Nephron progenitor cell (in vitro differentiated cells): Measurements from ENCODE around the gene ZBTB7C.

Experiments used
- DNase-seq: peaks from one replicate; pipeline ENCODE4 v3.0.0; 2021
- H3K27ac Mint-ChIP-seq: 2 replicates; pipeline ENCODE4 v1.8.0; 2021; ENCODE audit warnings: mild to moderate bottlenecking, moderate library complexity, mixed read lengths
- H3K27me3 Mint-ChIP-seq: 2 replicates; pipeline ENCODE4 v1.8.0; 2021; ENCODE audit warnings: mild to moderate bottlenecking, low read depth, mixed read lengths; ENCODE audit not compliant: poor library complexity
- H3K36me3 Mint-ChIP-seq: 2 replicates; pipeline ENCODE4 v1.8.0; 2021; ENCODE audit warnings: low read depth, mixed read lengths
- H3K4me1 Mint-ChIP-seq: 2 replicates; pipeline ENCODE4 v1.8.0; 2021; ENCODE audit warnings: mixed read lengths
- H3K4me3 Mint-ChIP-seq: 2 replicates; pipeline ENCODE4 v1.8.0; 2021; ENCODE audit warnings: mild to moderate bottlenecking, moderate library complexity, mixed read lengths
- H3K9me3 Mint-ChIP-seq: 2 replicates; pipeline ENCODE4 v1.8.0; 2021; ENCODE audit warnings: mild to moderate bottlenecking, moderate library complexity, mixed read lengths
- CTCF ChIP-seq: fragments of 200-600 bp; sonication (generic); IDR thresholded peaks from 2 replicates; pipeline ENCODE4 v1.5.0; 2021; ENCODE audit warnings: antibody characterized with exemption

The ZBTB7C gene

DNA sequence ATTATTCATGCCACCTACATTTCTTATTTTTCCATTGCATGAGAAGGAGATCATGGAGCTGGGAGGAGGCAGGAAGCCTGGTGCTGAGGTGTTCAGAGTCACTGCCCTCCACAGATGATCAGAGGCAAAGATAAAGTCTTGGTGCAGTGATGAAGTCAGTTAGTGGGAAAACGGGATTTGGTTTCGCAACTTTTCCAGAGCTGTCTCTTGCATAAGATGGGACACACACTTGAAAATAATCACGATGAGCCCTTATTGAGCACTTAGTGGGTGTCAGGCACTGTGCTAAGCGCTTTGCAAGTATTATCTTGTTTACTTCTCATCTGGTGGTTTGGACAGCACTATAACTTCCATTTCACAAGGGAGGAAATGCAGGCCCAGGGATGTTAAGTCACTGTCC is 256.6 kb downstream of the ZBTB7C start:
- TF ChIP-seq CTCF, result no peak
- Mint-ChIP-seq H3K36me3 (no peaks in the 10 kb centered on the region), H3K27me3 (peaks cover 14% of the 10 kb centered on the region), H3K9me3 (no peaks in the 10 kb centered on the region), H3K27ac (no peak overlapping the region), H3K4me1 (peaks cover 11% of the 10 kb centered on the region), H3K4me3 (no peak overlapping the region)
- no peak for DNase-seq

DNA sequence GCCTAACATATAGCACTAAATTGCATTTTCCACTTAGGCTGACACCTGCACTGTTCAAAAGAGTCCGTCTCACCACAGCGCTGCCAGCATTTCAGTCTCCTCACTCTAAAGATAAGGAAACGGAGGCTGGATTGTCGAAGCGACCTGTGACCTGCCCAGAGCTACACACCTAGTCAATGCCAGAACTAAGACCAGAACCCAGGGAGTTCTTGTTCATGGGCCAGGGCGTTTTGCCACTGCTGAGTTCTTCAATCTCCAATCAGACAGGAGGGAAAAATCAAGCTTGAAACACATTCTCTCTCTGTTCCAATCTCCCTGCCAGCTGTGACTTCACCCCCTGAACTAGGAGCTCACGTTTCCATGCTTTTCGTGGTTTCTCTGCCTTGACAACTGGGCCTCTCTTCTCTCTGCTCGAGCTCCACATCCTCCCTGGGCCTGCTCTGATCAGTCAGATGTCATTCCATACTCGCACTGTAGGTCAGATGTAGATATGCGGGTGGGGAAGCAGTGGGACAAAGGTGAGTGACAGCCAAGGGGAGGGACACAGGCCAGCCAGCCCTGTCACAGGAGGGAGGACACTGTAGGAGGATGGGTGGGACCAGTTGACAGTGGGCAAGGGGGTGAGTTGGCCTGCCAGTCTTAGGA is 257.6 kb downstream of the ZBTB7C start:
- no peak for DNase-seq
- Mint-ChIP-seq H3K27me3 (peaks cover 14% of the 10 kb centered on the region), H3K9me3 (no peaks in the 10 kb centered on the region), H3K36me3 (no peaks in the 10 kb centered on the region), H3K27ac (peak overlapping the region; percentile 70), H3K4me3 (no peak overlapping the region), H3K4me1 (peaks cover 11% of the 10 kb centered on the region)
- TF ChIP-seq CTCF, result no peak

DNA sequence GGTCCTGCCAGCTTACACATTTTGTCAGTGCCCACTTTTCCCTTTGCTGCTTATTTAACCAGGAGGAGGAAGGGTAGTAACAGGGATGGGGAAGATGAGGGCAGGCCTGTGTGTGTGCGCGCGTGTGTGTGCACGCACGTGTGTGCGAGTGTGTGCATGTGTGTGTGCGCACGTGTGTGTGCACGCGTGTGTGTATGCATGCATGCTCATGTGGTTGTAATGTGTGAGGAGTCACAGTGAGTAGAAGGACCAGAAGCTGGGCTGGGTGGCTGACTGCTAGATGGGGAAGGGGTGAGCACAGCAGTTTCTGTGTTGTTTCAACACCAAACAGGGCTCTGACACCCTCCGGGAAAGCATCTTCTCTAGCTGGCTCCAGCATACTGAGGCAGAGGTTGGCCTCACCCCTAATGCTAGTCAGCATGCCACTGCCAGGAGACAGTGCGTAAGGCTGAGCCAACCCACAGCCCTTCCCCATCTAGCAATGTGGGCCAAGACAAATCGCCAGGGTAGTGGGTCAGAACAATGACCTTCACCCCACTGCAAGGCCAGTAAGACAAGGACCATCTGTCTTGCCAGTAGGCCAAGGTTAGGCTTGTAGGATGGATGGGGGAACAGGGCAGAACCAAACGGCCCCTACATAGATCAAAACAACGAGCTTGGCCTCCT is 260.0 kb downstream of the ZBTB7C start:
- H3K4me1 Mint-ChIP-seq, result peaks cover 22% of the 10 kb centered on the region
- DNase-seq, result no peak
- no peak for TF ChIP-seq CTCF
- no peak overlapping the region for H3K4me3 Mint-ChIP-seq
- no peak overlapping the region for H3K27ac Mint-ChIP-seq
- no peaks in the 10 kb centered on the region for H3K9me3 Mint-ChIP-seq
- H3K36me3 Mint-ChIP-seq, result no peaks in the 10 kb centered on the region
- H3K27me3 Mint-ChIP-seq, result peaks cover 14% of the 10 kb centered on the region

DNA sequence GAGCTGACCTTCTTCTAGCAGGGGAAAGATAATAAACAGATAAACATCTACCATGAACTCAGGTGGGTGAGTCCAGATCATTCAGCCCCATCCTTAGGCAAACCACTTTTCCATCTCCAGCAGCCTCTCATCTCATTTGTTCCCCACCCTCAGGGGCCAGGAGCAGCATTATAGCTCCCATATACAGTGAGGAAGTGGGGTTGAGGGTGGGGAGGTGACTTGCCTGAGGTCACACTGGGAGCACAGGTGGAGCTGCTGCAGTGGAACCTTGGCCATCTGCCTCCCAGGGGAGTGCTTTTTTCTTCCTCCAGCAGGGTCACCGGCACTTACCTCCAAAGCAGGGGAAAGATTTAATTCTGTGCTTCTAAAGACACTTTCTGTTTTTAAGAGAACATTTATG is 266.2 kb downstream of the ZBTB7C start:
- H3K4me1 Mint-ChIP-seq, result peaks cover 54% of the 10 kb centered on the region
- no peak for DNase-seq
- no peaks in the 10 kb centered on the region for H3K9me3 Mint-ChIP-seq
- H3K4me3 Mint-ChIP-seq, result no peak overlapping the region
- TF ChIP-seq CTCF, result no peak
- no peaks in the 10 kb centered on the region for H3K36me3 Mint-ChIP-seq
- no peak overlapping the region for H3K27ac Mint-ChIP-seq
- H3K27me3 Mint-ChIP-seq, result peaks cover 45% of the 10 kb centered on the region

DNA sequence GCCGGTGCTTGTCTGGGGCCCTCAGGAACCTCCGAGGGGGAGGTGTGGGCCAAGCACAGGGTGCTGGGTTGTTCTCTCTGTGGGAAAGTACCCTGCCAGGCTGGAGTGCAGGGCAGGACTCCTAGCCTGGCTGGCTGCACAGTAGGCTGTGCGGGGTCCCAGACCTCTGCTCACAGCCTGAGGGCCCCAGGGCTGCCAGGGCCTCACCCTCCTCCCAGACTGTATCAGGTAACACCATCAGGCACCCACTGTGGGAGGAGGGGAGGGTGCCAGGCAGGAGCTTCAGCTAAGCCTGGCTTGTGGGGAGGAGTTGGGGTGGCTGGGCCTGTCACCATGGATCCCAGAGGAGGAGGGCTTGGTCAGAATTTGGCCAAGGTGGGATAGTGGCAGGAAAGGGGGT is 266.8 kb downstream of the ZBTB7C start:
- Mint-ChIP-seq H3K4me3 (no peak overlapping the region), H3K4me1 (peaks cover 60% of the 10 kb centered on the region), H3K9me3 (no peaks in the 10 kb centered on the region), H3K27ac (no peak overlapping the region), H3K27me3 (peaks cover 49% of the 10 kb centered on the region), H3K36me3 (no peaks in the 10 kb centered on the region)
- DNase-seq, result no peak
- no peak for TF ChIP-seq CTCF

DNA sequence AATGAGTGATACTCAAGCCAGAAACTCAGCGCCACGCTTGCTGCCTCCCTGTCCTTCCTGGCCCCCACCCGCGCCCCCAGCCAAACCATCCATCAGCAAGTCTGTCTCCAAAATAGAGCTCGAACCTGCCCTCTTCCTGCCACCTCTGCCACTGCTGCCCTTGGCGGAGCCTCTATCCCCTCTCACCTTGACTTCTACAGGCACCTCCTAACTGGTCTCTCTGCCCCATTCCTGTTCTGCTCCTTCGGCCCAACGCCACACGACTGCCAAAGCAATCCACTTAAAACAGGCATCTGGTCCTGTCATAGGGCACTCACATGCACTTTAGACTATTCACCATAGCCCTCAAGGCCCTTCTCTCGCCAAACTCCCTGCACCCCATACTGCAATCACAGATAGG is 268.5 kb downstream of the ZBTB7C start:
- Mint-ChIP-seq H3K9me3 (no peaks in the 10 kb centered on the region), H3K36me3 (no peaks in the 10 kb centered on the region), H3K27ac (no peak overlapping the region), H3K27me3 (peaks cover 64% of the 10 kb centered on the region), H3K4me1 (peaks cover 65% of the 10 kb centered on the region), H3K4me3 (no peak overlapping the region)
- no peak for TF ChIP-seq CTCF
- DNase-seq, result no peak
